Right lobe of liver (tissue), 4 donors: ENCODE measurements around the gene TNIP2.

Experiments used
- POLR2A ChIP-seq: fragments of 450-650 bp; IDR thresholded peaks from one replicate; pipeline ENCODE4 v1.6.1; 2017; ENCODE audit warnings: antibody characterized with exemption, mild to moderate bottlenecking
- TF ChIP-seq, protein P1 (sequence below), 4 donors: fragments of 200-600 bp in 3 of 4; fragments of 450-650 bp in 1 of 4; IDR thresholded peaks; one replicate each; pipeline versions ENCODE4 v1.5.1 to v1.8.0; 2016 to 2022; ENCODE audit warnings: antibody characterized with exemption in 4 of 4, mild to moderate bottlenecking in 2 of 4
- donor health status: DM: no; HTN: no; CAD: no.
- donor health status: DM: no; HTN: no; CAD: no.
- donor health status: DM: no; HTN: yes; CAD: no.

DNA sequence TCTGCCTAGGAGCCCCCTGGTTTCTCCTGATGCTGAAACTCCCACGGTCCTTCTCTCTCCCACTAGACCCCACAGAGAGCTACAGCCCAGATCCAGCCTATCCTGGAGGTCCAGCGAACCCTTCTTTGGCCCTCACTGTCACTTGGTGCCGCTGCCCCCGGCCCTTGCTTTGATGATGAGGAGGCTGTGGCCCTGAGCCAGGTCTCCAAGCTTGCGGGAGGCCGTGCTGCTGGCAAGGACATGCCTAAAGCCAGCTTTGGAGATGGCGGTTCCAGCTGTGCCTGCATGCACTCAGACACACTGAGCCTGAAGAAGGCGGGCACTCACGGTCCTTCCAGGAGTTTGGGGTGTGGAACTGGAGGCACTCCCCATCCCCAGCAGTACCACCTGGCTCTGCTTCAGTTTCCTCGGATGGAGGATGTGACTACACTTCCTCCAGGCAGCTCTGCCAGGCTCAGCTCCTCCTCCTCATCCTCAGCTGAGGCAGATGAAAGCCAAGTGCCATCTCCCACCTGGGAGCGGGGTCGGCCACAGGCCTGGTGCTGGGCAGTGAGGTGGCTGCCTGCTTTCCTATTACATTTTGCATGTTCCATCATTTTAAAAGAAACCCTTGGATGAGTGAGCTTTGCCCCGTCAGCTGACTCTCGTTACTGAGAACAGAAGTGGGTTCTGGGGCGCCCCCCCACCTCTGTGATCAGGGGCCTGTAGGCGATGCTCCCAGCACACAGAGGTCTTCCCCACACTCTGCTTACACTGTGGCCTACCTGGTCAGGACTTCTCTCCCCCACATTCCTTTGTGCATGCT is 9.0 kb downstream of the TNIP2 start:
- TF ChIP-seq, protein P1, sequence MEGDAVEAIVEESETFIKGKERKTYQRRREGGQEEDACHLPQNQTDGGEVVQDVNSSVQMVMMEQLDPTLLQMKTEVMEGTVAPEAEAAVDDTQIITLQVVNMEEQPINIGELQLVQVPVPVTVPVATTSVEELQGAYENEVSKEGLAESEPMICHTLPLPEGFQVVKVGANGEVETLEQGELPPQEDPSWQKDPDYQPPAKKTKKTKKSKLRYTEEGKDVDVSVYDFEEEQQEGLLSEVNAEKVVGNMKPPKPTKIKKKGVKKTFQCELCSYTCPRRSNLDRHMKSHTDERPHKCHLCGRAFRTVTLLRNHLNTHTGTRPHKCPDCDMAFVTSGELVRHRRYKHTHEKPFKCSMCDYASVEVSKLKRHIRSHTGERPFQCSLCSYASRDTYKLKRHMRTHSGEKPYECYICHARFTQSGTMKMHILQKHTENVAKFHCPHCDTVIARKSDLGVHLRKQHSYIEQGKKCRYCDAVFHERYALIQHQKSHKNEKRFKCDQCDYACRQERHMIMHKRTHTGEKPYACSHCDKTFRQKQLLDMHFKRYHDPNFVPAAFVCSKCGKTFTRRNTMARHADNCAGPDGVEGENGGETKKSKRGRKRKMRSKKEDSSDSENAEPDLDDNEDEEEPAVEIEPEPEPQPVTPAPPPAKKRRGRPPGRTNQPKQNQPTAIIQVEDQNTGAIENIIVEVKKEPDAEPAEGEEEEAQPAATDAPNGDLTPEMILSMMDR (IDR thresholded peaks at IDR 0.05), result no peak
- no peak for TF ChIP-seq POLR2A
